ENCODE data around the gene CDK1.

CDK1 gene

GRCh38 chr10:60797200-60797599, 18.9 kb downstream of the CDK1 start:
- H3K4me3 ChIP-seq (ENCODE audit: low read depth, low read length) = no peak overlapping the region
- DNase-seq (ENCODE audit: low read depth) = no peak
- in situ Hi-C loops (cut with HindIII; ENCODE audit: low sequenced_read_pairs) = no loop called here
- TF ChIP-seq CTCF (IDR thresholded peaks at IDR 0.05; ENCODE audit: low read depth, low read length, missing control alignments) = no peak

DNA sequence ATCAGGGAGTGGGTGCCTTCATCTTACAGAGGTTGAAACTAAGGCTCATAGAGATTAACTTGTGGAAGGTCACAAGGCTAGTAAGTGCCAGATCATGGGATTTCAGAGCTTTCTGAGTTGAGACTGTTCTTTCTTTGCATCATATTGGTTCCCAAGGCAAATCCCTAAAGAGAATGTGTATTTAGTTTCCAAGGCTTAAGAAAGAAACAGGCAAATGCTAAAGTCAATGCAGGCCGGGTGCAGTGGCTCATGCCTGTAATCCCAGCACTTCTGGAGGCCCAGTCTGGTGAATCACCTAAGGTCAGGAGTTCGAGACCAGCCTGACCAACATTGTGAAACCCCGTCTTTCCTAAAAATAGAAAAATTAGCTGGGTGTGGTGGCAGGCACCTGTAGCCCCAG, 19.8 kb downstream of the CDK1 start:
- TF ChIP-seq CTCF (IDR thresholded peaks at IDR 0.05; ENCODE audit: low read depth, low read length, missing control alignments) = no peak
- no peak overlapping the region for H3K4me3 ChIP-seq (ENCODE audit: low read depth, low read length)
- in situ Hi-C loops (cut with HindIII; ENCODE audit: low sequenced_read_pairs) = no loop called here
- DNase-seq (ENCODE audit: low read depth) = no peak

- DNase-seq (ENCODE audit: low read depth) = no peak
- in situ Hi-C loops (cut with HindIII; ENCODE audit: low sequenced_read_pairs) = no loop called here
Measured at GRCh38 chr10:60798870-60799269, 20.6 kb downstream of the CDK1 start.

GRCh38 chr10:60799971-60800650, 21.8 kb downstream of the CDK1 start:
- no peak for TF ChIP-seq CTCF (IDR thresholded peaks at IDR 0.05; ENCODE audit: low read depth, low read length, missing control alignments)
- DNase-seq (ENCODE audit: low read depth) = no peak
- in situ Hi-C loops (cut with HindIII; ENCODE audit: low sequenced_read_pairs) = no loop called here
- H3K4me3 ChIP-seq (ENCODE audit: low read depth, low read length) = no peak overlapping the region

More at GRCh38 chr10:60798870-60799269, 20.6 kb downstream of the CDK1 start:
- no peak for TF ChIP-seq CTCF (IDR thresholded peaks at IDR 0.05; ENCODE audit: low read depth, low read length, missing control alignments)
- no peak overlapping the region for H3K4me3 ChIP-seq (ENCODE audit: low read depth, low read length)

DNA sequence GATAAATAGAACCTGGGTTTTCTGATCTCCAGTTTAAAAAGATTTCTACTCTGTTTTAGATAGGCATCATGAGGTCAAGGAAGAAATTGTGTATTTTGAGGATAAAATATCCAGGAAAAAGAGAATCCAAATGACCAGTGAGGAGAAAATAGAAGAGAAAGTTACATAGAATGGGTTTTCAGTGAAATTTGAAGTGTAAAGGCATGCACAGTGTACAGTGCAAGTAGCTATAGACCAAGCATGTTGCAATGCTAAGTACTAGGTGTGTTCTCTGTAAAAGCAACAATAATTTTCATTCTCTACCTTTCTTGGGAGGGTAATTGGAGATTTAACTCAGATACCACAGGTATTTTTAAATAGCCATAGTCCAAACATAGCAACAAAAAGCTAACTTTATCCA, 22.6 kb downstream of the CDK1 start:
- no peak overlapping the region for H3K4me3 ChIP-seq (ENCODE audit: low read depth, low read length)
- no peak for DNase-seq (ENCODE audit: low read depth)
- in situ Hi-C loops (cut with HindIII; ENCODE audit: low sequenced_read_pairs) = no loop called here
- TF ChIP-seq CTCF (IDR thresholded peaks at IDR 0.05; ENCODE audit: low read depth, low read length, missing control alignments) = no peak

DNA sequence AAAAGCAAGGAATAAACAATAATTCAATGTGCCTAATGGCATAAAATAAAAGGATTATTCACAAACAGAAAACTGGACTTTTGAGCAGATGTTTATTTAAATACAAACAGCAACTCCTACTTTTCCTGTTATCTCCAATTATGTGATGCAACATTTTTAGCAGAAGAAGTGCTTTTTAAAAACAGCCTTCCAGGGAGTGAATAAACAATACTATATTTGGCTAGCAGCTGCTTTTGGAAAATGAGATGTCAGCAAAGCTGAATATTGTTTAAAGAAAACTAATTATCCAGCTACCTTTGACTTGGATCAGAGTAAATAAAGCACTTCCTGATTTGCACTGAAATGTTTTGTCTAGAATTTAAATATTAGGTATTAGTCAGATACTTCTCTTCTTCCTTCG, 23.2 kb downstream of the CDK1 start:
- in situ Hi-C loops (cut with HindIII; ENCODE audit: low sequenced_read_pairs) = no loop called here
- H3K4me3 ChIP-seq (ENCODE audit: low read depth, low read length) = no peak overlapping the region
- no peak for DNase-seq (ENCODE audit: low read depth)
- no peak for TF ChIP-seq CTCF (IDR thresholded peaks at IDR 0.05; ENCODE audit: low read depth, low read length, missing control alignments)

Measured in astrocyte of the cerebellum (primary cell).